CD14-positive monocyte (primary cell): ENCODE data around the gene SH2D4B. TPM values are rescaled to one million over a fixed set of nuclear protein-coding genes. Genes with fewer than 3 reads are reported as not detected.
A peak's percentile ranks its signal among the peaks of the same experiment; 100 is the strongest.

Source experiments
- DNase-seq, 3 donors: peaks; one replicate each; pipeline ENCODE4 v3.0.0-alpha.2; 2011 to 2022
- H2AFZ ChIP-seq: 2 replicates; pipeline ENCODE4 v1.6.0; 2012; ENCODE audit warnings: mild to moderate bottlenecking, low read depth, low read length, inconsistent platforms; ENCODE audit not compliant: insufficient read depth, poor library complexity, severe bottlenecking
- H3K27ac ChIP-seq, 2 donors: 1 replicate in 1 of 2; 2 replicates in 1 of 2; pipeline ENCODE4 v1.5.1; 2012 to 2013; ENCODE audit warnings: low read length in 2 of 2, control low read depth in 1 of 2, inconsistent platforms in 1 of 2, low read depth in 1 of 2, mild to moderate bottlenecking in 1 of 2
- H3K27me3 ChIP-seq, 2 donors: one replicate each; pipeline versions ENCODE4 v1.6.0 to v1.6.1; 2011 to 2013; ENCODE audit warnings: low read length in 2 of 2; ENCODE audit not compliant: control insufficient read depth in 2 of 2, insufficient read depth in 2 of 2
- H3K36me3 ChIP-seq, 2 donors: replicated peaks in 1 of 2; 1 replicate in 1 of 2; 2 replicates in 1 of 2; pipeline versions ENCODE4 v1.5.1 to v1.6.1; 2012 to 2013; ENCODE audit warnings: low read length in 2 of 2, control low read depth in 1 of 2, inconsistent platforms in 1 of 2, mild to moderate bottlenecking in 1 of 2; ENCODE audit not compliant: insufficient read depth in 2 of 2, control insufficient read depth in 1 of 2
- H3K4me1 ChIP-seq, 2 donors: 1 replicate in 1 of 2; 2 replicates in 1 of 2; pipeline versions ENCODE4 v1.5.1 to v1.6.1; 2012 to 2013; ENCODE audit warnings: low read length in 2 of 2, control low read depth in 1 of 2, inconsistent platforms in 1 of 2, mild to moderate bottlenecking in 1 of 2, moderate library complexity in 1 of 2; ENCODE audit not compliant: insufficient read depth in 2 of 2, control insufficient read depth in 1 of 2
- H3K4me2 ChIP-seq: replicated peaks from 2 replicates; pipeline ENCODE3; 2012; ENCODE audit warnings: low read length, moderate library complexity, mild to moderate bottlenecking; ENCODE audit not compliant: poor library complexity, severe bottlenecking; ENCODE audit errors: extremely low read depth
- H3K4me3 ChIP-seq, 3 experiments: fragments of 200-600 bp in 1 of 3; sonication (generic) in 1 of 3; replicated peaks in 1 of 3; 1 replicate in 2 of 3; 2 replicates in 1 of 3; pipeline ENCODE4 v1.5.1; 2011 to 2013; ENCODE audit warnings: low read length in 3 of 3, mild to moderate bottlenecking in 3 of 3, control low read depth in 2 of 3, low read depth in 2 of 3, inconsistent platforms in 1 of 3, moderate library complexity in 1 of 3
- H3K79me2 ChIP-seq: 2 replicates; pipeline ENCODE4 v1.6.0; 2012; ENCODE audit warnings: mild to moderate bottlenecking, control low read depth, inconsistent platforms, low read length, moderate library complexity; ENCODE audit not compliant: insufficient read depth
- H3K9ac ChIP-seq: 2 replicates; pipeline ENCODE4 v1.6.0; 2017; ENCODE audit warnings: low read length, mild to moderate bottlenecking; ENCODE audit not compliant: insufficient read depth, poor library complexity, severe bottlenecking
- H3K9me3 ChIP-seq, 2 donors: replicated peaks in 1 of 2; 1 replicate in 1 of 2; 2 replicates in 1 of 2; pipeline versions ENCODE4 v1.5.1 to v1.6.1; 2012 to 2013; ENCODE audit warnings: low read length in 2 of 2, control low read depth in 1 of 2; ENCODE audit not compliant: control insufficient read depth in 1 of 2, insufficient read depth in 1 of 2
- H4K20me1 ChIP-seq: 2 replicates; pipeline ENCODE4 v1.6.0; 2012; ENCODE audit warnings: mild to moderate bottlenecking, low read length, control low read depth, moderate library complexity; ENCODE audit not compliant: insufficient read depth
- H3K27ac Mint-ChIP-seq, 7 donors: one replicate each; pipeline ENCODE4 v1.8.0; 2020; ENCODE audit warnings: mild to moderate bottlenecking in 7 of 7, mixed read lengths in 7 of 7, moderate library complexity in 6 of 7, inconsistent platforms in 2 of 7
- H3K27me3 Mint-ChIP-seq, 3 donors: one replicate each; pipeline ENCODE4 v1.8.0; 2021 to 2022; ENCODE audit warnings: low read depth in 3 of 3, mild to moderate bottlenecking in 3 of 3, mixed read lengths in 3 of 3, moderate library complexity in 3 of 3, inconsistent platforms in 1 of 3
- H3K36me3 Mint-ChIP-seq, 2 donors: one replicate each; pipeline ENCODE4 v1.8.0; 2020; ENCODE audit warnings: mixed read lengths in 2 of 2, inconsistent platforms in 1 of 2, mild to moderate bottlenecking in 1 of 2
- H3K4me1 Mint-ChIP-seq: one replicate; pipeline ENCODE4 v1.8.0; 2020; ENCODE audit warnings: mild to moderate bottlenecking, mixed read lengths
- H3K4me3 Mint-ChIP-seq, 2 donors: one replicate each; pipeline ENCODE4 v1.8.0; 2020; ENCODE audit warnings: mild to moderate bottlenecking in 2 of 2, mixed read lengths in 2 of 2, moderate library complexity in 1 of 2
- H3K9me3 Mint-ChIP-seq, 7 donors: one replicate each; pipeline ENCODE4 v1.8.0; 2020 to 2022; ENCODE audit warnings: mixed read lengths in 7 of 7, mild to moderate bottlenecking in 6 of 7, moderate library complexity in 6 of 7, inconsistent platforms in 2 of 7
- CTCF ChIP-seq: fragments of 200-600 bp; IDR thresholded peaks from one replicate; pipeline ENCODE4 v1.8.0; 2022; ENCODE audit warnings: antibody characterized with exemption, mild to moderate bottlenecking
- WGBS: methylation state at CpG from one replicate; pipeline ENCODE4 v1.1.5; 2013; ENCODE audit warnings: missing lambda C conversion rate; ENCODE audit not compliant: insufficient coverage; 5-methylcytosine and 5-hydroxymethylcytosine counted together
- intact Hi-C, 2 donors: fragments of 100-400 bp; cut with micrococcal nuclease; formaldehyde crosslinking; loops; one replicate each; pipeline versions ENCODE4 v1.15.0 to v1.15.1; 2023
- polyA plus RNA-seq, 3 donors: library from polyadenylated mRNA; depleted of rRNA in 1 of 3; unstranded in 2 of 3; stranded (reverse) in 1 of 3; fragments of 300-500 nt in 2 of 3; fragments of >200 nt in 1 of 3; fragmentation: Illumina TruSeq in 2 of 3; gene quantifications; 1 replicate in 2 of 3; 2 replicates in 1 of 3; pipeline ENCODE4 v1.2.3, GENCODE V29; 2012 to 2021

SH2D4B gene
- polyA plus RNA-seq, 3 donors = 0.01 TPM; not detected in 2

- Histone ChIP-seq H4K20me1 (no peaks in the 10 kb centered on the region), H3K4me3 (no peak overlapping the region), H2AFZ (no peak overlapping the region), H3K9ac (no peak overlapping the region), H3K27ac (no peak overlapping the region), H3K9me3 (no peaks in the 10 kb centered on the region), H3K36me3 (no peaks in the 10 kb centered on the region), H3K79me2 (no peaks in the 10 kb centered on the region), H3K27me3 (no peaks in the 10 kb centered on the region), H3K4me1 (no peaks in the 10 kb centered on the region), H3K4me2 (no peak overlapping the region)
- Mint-ChIP-seq H3K4me3 (no peak overlapping the region), H3K27ac (peak overlapping the region in 1 of 7 donors; percentile 52), H3K36me3 (no peaks in the 10 kb centered on the region), H3K9me3 (no peaks in the 10 kb centered on the region), H3K4me1 (peaks cover 2% of the 10 kb centered on the region), H3K27me3 (peaks cover 1 to 8% (median 6%) of the 10 kb centered on the region in 3 donors)
- no peak for DNase-seq
- 100% methylated on average over 2 of the region's 2 CpGs for WGBS
- intact Hi-C loops = loop anchor here (10.0 kb wide), 1 partner anchor 255 kb away; no protein-coding TSS in a partner anchor
- TF ChIP-seq CTCF = no peak
Observed at GRCh38 chr10:80669485-80669884, 131.8 kb downstream of the SH2D4B start.

- no peak for TF ChIP-seq CTCF
- H3K4me3 Mint-ChIP-seq = no peak overlapping the region
- H2AFZ ChIP-seq = no peak overlapping the region
- H3K4me1 Mint-ChIP-seq = no peaks in the 10 kb centered on the region
- H3K27me3 ChIP-seq = no peaks in the 10 kb centered on the region
- H3K9me3 ChIP-seq = no peaks in the 10 kb centered on the region
- peaks cover 1 to 7% (median 6%) of the 10 kb centered on the region in 3 donors for H3K27me3 Mint-ChIP-seq
- WGBS = 94% methylated on average over 5 of the region's 6 CpGs
- intact Hi-C loops = no loop called here
- no peaks in the 10 kb centered on the region for H3K4me1 ChIP-seq
- H3K9ac ChIP-seq = no peak overlapping the region
- no peaks in the 10 kb centered on the region for H3K9me3 Mint-ChIP-seq
- no peaks in the 10 kb centered on the region for H3K79me2 ChIP-seq
- no peak overlapping the region for H3K27ac Mint-ChIP-seq
- H3K4me2 ChIP-seq = no peak overlapping the region
- H3K36me3 ChIP-seq = no peaks in the 10 kb centered on the region
- no peak for DNase-seq
- no peak overlapping the region for H3K27ac ChIP-seq
- no peaks in the 10 kb centered on the region for H3K36me3 Mint-ChIP-seq
- H3K4me3 ChIP-seq = no peak overlapping the region
- no peaks in the 10 kb centered on the region for H4K20me1 ChIP-seq
Observed at GRCh38 chr10:80670774-80671173, 133.1 kb downstream of the SH2D4B start.
